ENCODE results near the gene TMSB4X.

Gene TMSB4X

DNA sequence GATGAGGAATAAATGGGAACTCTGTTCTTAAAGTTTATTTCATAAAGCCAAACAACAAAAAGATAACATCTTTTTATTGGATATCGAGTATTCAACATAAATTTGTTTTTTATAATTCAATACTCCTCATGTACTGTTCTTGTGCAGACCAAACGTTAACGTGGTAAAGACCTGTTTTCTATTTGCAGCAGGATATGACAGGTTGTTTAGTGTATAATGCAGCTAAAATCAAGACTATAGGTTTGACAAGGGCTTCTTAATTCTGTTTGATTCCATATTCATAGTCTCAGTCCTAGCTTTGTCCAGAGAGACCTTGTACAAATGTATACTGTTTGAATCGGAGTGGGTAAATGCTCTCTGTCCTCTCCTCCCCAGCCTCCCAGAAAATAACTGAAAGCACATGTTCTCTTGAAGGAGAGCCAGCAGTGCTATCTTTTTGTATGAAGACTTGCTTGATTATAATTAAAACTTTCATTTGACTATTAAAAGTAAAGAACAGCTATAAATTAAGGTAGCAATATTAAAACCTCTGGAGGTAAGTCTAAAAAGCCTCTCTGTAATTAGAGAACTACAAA lies 17.7 kb downstream of the TMSB4X start:
- Histone ChIP-seq H3K27me3 (ENCODE audit: insufficient read depth, low read depth) (no peaks in the 10 kb centered on the region), H3K79me2 (ENCODE audit: insufficient read depth, low read depth) (no peaks in the 10 kb centered on the region), H3K4me3 (IDR thresholded peaks at IDR 0.05; ENCODE audit: insufficient read depth, low read depth, low read length) (no peak overlapping the region), H3K27ac (no peak overlapping the region), H3K36me3 (ENCODE audit: insufficient read depth) (no peaks in the 10 kb centered on the region), H3K9ac (no peak overlapping the region), H2AFZ (ENCODE audit: low read depth) (no peak overlapping the region), H4K20me1 (ENCODE audit: insufficient read depth) (no peaks in the 10 kb centered on the region), H3K4me2 (no peak overlapping the region), H3K4me1 (ENCODE audit: low read depth, poor library complexity, severe bottlenecking) (peaks cover 33% of the 10 kb centered on the region)
- TF ChIP-seq, protein P1, sequence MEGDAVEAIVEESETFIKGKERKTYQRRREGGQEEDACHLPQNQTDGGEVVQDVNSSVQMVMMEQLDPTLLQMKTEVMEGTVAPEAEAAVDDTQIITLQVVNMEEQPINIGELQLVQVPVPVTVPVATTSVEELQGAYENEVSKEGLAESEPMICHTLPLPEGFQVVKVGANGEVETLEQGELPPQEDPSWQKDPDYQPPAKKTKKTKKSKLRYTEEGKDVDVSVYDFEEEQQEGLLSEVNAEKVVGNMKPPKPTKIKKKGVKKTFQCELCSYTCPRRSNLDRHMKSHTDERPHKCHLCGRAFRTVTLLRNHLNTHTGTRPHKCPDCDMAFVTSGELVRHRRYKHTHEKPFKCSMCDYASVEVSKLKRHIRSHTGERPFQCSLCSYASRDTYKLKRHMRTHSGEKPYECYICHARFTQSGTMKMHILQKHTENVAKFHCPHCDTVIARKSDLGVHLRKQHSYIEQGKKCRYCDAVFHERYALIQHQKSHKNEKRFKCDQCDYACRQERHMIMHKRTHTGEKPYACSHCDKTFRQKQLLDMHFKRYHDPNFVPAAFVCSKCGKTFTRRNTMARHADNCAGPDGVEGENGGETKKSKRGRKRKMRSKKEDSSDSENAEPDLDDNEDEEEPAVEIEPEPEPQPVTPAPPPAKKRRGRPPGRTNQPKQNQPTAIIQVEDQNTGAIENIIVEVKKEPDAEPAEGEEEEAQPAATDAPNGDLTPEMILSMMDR (conservative IDR thresholded peaks at IDR 0.05; ENCODE audit: low read depth, low read length): no peak

DNA sequence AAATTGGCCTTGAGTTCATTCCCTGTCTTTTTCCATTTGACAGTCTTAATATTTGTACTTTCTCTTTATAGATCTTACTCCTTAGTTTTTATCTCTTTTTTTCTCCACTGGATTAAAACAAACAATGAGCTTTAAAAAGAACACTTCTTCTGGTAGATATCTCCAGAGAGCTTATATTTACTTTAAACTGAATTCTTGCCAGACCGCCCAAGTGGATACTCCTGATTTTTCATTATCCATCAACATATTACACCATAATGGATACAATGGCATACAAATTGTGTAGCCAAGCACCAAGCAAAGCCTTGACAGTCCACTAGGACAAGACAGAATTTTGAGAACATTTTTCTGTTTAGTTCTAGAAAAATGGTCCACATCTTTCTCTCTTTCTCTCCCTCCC lies 18.9 kb downstream of the TMSB4X start:
- Histone ChIP-seq H3K27ac (no peak overlapping the region), H3K4me3 (IDR thresholded peaks at IDR 0.05; ENCODE audit: insufficient read depth, low read depth, low read length) (no peak overlapping the region), H3K79me2 (ENCODE audit: insufficient read depth, low read depth) (no peaks in the 10 kb centered on the region), H3K36me3 (ENCODE audit: insufficient read depth) (no peaks in the 10 kb centered on the region), H3K9ac (no peak overlapping the region), H3K27me3 (ENCODE audit: insufficient read depth, low read depth) (no peaks in the 10 kb centered on the region), H2AFZ (ENCODE audit: low read depth) (no peak overlapping the region), H3K4me1 (ENCODE audit: low read depth, poor library complexity, severe bottlenecking) (peaks cover 35% of the 10 kb centered on the region), H3K4me2 (no peak overlapping the region), H4K20me1 (ENCODE audit: insufficient read depth) (no peaks in the 10 kb centered on the region)
- TF ChIP-seq, protein P1 (conservative IDR thresholded peaks at IDR 0.05; ENCODE audit: low read depth, low read length): no peak

DNA sequence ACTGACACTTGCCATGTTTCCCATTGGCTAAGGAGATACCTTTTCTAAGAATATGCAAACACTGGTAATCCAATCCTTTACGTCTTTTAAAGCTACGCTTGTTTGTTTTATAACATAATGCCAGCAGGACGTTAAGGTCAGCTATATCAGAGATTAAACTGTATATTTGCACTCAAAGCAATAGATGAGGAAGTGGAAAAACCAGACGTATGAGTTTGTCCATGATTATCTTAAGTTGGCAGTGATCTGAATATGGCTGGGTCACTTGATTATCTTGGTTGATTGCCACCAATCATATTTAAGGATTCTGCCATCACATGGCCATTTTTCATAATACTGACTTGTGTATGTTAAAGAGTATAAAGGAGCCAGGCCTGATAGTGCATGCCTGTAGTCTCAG lies 19.4 kb downstream of the TMSB4X start:
- no peak overlapping the region for H3K4me2 ChIP-seq
- TF ChIP-seq, protein P1 (conservative IDR thresholded peaks at IDR 0.05; ENCODE audit: low read depth, low read length): no peak
- peaks cover 35% of the 10 kb centered on the region for H3K4me1 ChIP-seq (ENCODE audit: low read depth, poor library complexity, severe bottlenecking)
- H3K4me3 ChIP-seq (IDR thresholded peaks at IDR 0.05; ENCODE audit: insufficient read depth, low read depth, low read length): no peak overlapping the region
- no peak overlapping the region for H3K27ac ChIP-seq
- no peaks in the 10 kb centered on the region for H3K27me3 ChIP-seq (ENCODE audit: insufficient read depth, low read depth)
- no peaks in the 10 kb centered on the region for H4K20me1 ChIP-seq (ENCODE audit: insufficient read depth)
- no peak overlapping the region for H2AFZ ChIP-seq (ENCODE audit: low read depth)
- H3K36me3 ChIP-seq (ENCODE audit: insufficient read depth): no peaks in the 10 kb centered on the region
- no peaks in the 10 kb centered on the region for H3K79me2 ChIP-seq (ENCODE audit: insufficient read depth, low read depth)
- no peak overlapping the region for H3K9ac ChIP-seq

DNA sequence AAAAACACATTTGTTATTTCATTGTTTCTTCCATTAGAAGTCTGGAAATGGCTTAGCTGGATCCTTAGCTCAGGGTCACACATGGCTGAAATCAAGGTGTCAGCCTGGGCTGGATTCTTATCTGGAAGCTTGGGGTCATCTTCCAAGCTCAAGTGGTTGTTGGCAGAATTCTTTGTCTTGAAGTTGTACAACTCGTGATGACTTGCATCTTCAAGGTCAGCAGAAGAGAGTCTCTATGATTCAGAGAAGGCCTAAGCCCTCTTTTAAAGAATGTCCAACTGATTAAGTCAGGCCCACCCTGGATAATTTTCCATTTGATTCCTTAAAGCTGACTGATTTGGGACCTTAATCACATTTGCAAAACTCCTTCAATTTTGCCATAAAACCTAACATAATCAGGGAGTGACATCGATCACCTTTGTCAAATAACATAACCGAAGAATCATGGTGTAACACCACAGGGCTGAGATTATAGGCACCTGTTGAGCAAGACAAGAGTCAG lies 22.1 kb downstream of the TMSB4X start:
- Histone ChIP-seq H3K4me1 (ENCODE audit: low read depth, poor library complexity, severe bottlenecking) (peaks cover 51% of the 10 kb centered on the region), H3K36me3 (ENCODE audit: insufficient read depth) (no peaks in the 10 kb centered on the region), H3K27me3 (ENCODE audit: insufficient read depth, low read depth) (no peaks in the 10 kb centered on the region), H4K20me1 (ENCODE audit: insufficient read depth) (no peaks in the 10 kb centered on the region), H3K79me2 (ENCODE audit: insufficient read depth, low read depth) (no peaks in the 10 kb centered on the region), H3K9ac (no peak overlapping the region), H3K4me3 (IDR thresholded peaks at IDR 0.05; ENCODE audit: insufficient read depth, low read depth, low read length) (no peak overlapping the region), H3K27ac (peak overlapping the region; percentile 79; the same call in 1 of the 2 replicates), H3K4me2 (no peak overlapping the region), H2AFZ (ENCODE audit: low read depth) (no peak overlapping the region)
- TF ChIP-seq, protein P1 (conservative IDR thresholded peaks at IDR 0.05; ENCODE audit: low read depth, low read length): no peak
